ENCODE data around the gene RHOU.
"Not testable (repeated sequence)": the region's sequence is repeated elsewhere in the genome, so short reads cannot be mapped to it uniquely, and the experiment has no call there.

The RHOU gene

DNA sequence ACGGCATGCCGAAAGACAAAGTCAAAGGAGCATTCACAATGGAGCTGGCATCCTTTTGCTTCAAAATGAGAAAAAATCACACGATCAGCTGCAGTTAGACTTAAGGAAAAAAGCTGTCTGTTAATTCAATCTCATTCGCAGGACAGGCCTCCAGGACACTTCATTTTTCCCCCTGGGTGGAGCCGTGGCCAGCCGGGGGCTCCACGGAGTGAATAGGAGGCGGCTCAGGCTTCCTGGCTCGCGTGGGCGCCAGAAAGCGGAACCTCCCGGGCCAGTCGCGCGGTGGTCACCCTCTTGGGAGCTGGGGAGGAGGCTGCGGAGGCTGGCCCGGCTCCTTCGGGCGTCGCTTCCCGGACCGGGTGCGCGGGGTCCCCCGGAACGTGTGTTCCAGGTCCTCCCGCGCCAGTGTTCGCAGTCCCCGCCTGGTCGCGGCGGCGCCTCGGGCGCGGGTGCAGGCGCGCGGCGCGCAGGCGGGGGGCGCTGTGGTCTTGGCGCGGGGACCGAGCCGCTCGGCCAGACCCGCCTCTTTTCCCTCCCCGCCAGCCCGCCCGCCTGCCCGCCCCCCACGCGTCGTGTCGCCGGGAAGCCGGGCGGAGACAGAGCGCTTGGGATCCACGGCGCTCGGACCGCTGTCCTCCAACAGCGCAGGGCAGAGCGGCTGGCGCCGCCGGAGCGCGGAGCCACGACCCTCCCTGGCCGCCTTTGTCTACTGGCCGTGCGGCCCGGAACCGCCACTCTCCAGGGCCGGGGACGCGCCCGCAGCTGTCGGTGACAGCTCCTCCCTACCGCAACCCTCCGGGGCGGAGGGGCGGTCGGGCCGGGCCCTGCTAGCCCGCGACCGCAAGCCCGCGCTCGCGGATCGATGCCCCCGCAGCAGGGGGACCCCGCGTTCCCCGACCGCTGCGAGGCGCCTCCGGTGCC lies at the start of gene RHOU:
RHOU (plus strand) TSS at position 599 of the 921 bp plus-strand sequence; CDS start at position 863, 264 bp downstream.
- DNase-seq (ENCODE audit: low spot score) = peak; percentile 84

DNA sequence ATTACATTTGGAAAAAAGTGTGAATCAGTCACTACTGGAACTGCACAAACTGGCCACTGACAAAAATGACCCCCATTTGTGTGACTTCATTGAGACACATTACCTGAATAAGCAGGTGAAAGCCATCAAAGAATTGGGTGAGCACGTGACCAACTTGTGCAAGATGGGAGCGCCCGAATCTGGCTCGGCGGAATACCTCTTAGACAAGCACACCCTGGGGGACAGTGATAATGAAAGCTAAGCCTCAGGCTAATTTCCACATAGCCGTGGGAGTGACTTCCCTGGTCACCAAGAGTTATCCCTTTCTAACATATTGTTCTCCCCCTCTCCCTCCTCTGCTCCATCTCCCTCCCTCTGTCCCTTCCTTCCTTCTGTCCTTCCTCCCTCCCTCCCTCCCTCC lies 47.7 kb upstream of the RHOU start:
- no peak for DNase-seq (ENCODE audit: low spot score)

DNA sequence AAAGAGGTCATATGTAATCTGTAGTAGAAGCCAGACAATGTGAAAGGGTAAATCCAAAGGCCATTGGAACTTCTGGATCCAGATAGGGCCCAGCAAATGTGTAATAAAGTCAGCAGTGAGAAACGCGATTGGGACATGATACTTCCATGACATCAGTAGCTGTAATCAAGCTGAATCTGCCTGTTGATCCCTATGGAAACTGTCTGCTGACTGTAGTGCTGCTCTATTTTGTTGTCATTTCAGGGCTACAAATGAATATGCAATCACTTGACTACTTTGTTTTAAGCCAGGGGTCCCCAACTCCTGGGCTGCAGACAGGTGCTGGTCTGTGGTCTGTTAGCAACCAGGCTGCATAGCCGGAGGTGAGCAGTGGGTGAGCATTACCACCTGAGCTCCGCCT lies 46.0 kb upstream of the RHOU start:
- no peak for DNase-seq (ENCODE audit: low spot score)

DNA sequence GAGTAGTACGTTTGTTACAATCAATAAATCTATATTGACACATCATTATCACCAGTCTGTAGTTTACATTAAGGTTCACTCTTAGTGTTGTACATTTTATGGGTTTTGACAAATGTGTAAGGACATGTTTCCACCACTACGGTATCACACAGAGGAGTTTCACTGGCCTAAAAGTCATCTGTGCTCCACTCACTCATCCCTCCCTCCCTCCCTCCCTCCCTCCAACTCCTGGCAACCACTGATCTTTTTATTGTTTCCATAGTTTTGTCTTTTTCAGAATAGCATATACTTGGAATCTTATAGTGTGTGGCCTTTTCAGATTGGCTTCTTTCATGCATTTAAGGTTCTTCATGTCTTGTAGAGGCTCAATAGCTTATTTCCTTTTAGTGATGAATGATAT lies 44.1 kb upstream of the RHOU start:
- DNase-seq (ENCODE audit: low spot score) = no peak

DNA sequence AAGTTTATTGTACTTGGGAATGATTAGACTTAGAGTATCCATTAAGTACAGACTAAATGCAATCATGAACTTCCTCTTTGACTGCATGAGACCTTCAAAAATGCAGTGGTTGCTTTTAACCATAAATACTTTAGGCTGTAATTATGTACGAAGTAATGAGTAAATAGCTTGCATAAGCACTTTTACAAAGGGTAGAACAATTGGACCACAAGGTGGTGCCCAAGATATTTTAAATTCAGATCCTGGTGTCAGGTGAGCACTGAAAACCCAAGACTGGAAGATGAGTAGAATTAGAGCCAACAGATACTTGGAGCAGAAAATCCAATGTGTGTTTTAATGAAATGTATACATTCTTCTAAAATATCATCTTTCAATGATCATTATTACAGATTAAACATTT lies 43.4 kb upstream of the RHOU start:
- peak; percentile 39 for DNase-seq (ENCODE audit: low spot score)

DNA sequence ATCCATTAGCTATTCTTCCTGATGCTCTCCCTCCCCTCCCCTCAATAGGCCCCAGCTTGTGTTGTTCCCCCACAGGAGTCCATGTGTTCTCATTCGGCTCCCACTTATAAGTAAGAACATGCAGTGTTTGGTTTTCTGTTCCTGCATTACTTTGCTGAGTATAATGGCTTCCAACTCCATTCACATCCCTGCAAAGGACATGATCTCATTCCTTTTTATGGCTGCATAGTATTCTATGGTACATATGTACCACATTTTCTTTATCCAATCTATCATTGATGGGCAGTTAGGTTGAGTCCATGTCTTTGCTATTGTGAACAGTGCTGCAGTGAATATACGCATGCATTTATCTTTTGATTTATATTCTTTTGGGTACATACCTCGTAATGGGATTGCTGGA lies 40.8 kb upstream of the RHOU start:
- not testable (repeated sequence) for DNase-seq (ENCODE audit: low spot score)

DNA sequence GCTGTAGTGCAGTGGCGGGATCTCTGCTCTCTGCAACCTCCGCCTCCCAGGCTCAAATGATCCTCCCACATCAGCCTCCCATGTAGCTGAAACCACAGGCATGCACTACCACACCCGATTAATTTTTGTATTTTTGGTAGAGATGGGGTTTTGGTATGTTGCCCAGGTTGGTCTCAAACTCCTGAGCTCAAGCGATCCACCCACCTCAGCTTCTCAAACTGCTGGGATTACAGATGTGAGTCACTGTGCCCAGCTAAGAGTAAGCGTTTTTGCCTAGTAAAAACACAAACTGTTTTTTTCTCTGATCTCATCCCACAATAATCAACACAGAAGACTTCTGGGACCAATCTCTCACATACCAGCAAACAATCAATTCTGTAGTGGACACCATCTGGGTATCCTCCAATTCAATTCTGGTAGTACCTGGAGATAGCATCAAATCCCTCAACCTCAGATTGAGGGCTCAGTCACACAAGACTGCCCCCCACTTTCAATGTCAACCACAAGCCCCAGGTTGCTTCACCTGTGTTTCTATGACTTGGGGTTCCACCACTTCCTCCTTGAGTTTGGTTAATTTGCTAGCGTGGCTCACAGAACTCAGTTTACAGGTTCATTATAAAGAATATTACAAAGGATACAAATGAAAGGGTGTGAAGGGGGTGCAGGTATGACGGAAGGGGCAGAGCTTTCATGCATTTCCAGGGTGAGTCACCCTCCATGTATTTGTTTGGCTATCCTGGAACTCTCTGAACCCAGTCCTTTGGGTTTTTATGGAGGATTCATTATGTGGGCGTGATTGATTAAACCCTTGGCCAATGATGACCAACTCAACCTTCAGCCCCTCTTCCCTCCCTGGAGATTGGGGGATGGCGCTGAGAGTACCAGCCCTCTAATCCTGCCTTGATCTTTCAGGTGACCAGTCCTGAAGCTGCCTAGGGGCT lies 40.0 kb upstream of the RHOU start:
- DNase-seq (ENCODE audit: low spot score) = no peak

DNA sequence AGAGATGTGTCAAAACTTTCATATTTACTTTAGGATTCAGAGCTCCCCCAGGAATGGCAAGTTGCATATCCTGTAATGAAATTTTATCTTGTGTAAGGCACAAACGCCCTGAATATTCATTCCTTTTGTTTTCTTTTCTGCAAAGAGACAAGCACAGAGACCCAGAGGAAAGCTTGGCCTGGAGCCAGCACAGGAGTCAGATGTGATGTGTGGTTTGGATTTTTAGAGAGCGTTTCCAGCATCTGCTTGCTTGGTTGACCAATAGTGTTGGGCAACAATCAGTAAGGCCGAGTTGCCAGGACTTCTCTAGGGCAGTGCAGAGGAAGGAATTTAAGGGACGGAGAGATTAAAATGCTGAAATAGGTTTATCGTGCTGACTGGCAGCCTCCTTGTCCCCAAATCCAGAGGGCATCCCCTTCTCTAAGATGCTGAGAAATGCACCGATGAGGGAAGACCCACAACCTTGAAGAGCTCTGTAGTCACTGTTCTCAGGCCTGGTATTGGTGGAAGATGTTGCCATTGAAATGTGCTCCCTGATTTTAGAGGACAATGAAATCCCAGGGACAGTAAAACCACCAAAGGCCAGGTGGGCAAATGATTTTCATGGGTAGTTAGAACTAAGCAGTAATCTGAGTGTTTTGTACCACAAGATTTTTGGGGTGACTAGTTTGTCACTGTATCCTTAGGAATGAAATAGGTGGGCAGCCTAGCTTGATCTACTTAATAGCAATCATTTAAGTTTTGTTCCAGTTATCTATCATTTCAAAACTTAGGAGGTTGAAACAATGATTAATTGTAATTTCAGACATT lies 37.9 kb upstream of the RHOU start:
- no peak for DNase-seq (ENCODE audit: low spot score)

DNA sequence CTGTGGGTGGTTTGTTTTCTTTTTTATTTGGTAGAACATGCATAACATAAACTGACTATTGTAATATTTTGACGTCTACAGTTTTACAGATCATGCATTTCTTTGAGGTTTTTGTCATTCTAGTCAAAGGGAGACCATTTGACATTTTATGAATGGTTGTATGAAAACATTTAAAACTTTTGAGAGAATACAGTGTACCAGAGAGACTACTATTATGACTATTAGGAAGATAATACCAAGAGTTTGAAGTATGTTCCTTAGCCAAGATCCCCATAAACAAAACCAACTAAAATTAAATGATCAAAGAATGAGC lies 37.3 kb upstream of the RHOU start:
- DNase-seq (ENCODE audit: low spot score) = no peak

DNA sequence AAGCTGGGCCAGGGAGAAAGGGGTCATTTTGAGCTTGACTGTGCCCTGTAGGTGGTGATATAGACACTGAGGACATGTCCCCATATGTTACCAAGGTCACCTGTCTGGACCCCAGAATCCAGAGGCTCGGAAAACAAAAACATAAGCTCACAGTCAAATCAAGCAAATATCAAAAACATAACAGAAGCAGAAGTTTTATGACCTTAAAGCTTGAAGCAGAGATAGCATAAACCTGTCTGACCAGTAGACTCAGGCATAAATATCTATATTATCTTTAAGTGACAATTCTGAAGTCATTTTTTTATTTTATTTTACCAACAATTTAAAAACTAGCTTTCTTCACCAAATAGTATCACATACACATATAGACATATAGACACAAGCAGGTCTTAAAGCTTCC lies 32.8 kb upstream of the RHOU start:
- DNase-seq (ENCODE audit: low spot score) = no peak

DNA sequence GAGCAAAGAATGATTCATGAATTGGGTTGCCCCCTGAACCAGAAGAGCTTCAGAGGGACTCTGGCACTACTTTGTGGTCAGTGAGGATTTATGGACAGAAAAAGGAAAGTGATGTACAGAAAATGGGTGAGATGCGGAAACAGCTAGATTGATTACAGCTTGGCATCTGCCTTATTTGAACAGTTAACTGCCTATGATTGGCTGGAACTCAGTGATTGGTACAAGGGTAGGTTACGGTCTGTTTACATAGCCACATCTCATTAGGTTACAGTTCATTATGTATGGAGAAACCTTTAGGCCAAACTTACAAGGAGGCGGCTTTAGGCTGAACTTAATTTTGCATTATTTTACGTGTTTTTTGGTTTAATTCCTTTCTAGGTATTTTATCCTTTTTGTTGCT lies 29.0 kb upstream of the RHOU start:
- no peak for DNase-seq (ENCODE audit: low spot score)

DNA sequence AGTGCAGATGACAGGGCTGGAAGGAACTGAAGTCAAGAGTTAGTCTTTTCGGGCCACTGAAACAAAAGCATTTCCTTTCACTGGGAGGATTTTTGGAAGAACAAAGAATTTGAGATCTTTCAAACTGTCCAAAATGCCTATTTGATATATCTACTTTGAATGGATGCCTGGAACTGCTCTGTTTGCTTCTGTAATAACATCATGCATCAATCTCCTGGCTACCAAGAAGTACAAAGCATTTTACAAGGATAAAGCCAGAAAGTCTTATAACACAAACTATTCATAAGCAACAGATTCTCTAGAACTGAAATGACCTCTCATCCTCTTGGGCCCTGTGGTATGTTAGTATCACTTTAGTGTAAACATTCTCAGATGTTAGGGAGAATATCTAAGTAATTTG lies 18.2 kb upstream of the RHOU start:
- DNase-seq (ENCODE audit: low spot score) = no peak

DNA sequence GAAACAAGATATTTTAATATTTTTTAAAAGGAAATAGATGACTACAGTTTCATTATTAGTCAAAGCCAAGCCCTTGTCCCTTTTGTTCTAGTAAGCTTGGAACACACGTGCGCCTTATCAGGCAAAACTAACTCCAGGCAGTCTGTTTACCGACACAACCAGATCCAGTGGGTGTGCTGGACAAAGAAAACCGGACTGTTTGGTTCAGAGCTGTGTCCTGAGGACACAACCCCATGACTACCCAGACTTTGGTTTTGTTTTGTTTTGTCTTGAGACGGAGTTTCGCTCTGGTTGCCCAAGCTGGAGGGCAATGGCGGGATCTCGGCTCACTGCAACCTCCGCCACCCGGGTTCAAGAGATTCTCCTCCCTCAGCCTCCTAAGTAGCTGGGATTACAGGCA lies 13.9 kb upstream of the RHOU start:
- DNase-seq (ENCODE audit: low spot score) = no peak

DNA sequence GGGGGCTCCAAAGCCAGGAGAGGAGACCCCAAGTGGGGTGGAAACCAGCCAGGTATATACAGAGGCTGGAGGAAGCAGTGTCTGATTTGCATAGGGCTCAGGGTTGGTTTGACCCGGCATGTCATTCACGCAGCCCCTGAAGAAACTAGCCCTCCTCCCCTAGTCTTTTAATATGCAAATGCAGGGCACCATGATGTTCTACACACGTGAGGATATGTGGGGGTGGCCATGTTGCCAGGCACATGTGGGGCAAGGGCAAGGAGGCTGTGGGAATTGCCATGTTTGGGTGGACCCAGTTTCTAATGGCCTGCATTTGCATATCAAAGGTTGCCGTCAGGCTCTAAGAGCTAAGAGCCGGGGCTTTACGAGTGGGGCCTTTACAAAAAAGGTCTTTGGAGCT lies 12.0 kb upstream of the RHOU start:
- peak; percentile 45 for DNase-seq (ENCODE audit: low spot score)

DNA sequence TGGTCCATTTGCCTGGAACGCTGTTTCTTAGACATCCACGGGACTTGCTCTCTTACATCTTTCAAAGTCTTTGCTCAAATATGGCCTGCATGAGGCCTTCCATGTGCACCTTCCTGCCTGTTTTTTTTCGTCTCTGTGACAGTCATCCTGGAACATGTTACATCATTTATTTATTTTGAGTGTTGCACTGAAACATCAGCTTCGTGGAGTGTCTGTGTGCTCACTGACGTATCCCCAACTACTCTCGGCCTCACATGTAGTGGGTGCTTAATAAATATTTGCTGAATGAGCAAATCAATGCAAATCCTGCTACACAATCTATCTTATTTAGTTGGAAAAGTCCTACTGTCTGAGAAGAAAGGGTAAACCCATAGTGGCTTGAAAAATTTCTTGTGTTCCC lies 11.4 kb upstream of the RHOU start:
- DNase-seq (ENCODE audit: low spot score) = no peak

DNA sequence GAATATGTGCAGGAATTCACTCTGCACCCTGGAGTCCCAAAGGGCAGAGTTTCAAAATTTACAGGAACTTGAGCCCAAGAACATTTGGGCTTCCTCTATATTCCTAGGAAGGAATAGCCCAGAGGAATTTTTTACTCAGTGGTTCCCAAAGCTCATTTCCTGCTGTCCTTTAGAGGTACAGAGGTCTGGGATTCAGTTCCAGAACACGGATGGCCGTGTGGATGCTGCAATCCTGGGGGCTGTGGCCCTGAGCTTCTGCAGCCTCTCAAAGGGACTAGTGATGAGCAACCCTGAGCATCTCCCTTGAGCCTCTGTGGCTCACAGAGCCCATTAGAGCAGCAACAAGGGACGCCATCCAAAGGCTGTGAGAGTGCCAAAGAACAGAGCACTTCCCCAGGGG lies 10.1 kb upstream of the RHOU start:
- DNase-seq (ENCODE audit: low spot score) = no peak

DNA sequence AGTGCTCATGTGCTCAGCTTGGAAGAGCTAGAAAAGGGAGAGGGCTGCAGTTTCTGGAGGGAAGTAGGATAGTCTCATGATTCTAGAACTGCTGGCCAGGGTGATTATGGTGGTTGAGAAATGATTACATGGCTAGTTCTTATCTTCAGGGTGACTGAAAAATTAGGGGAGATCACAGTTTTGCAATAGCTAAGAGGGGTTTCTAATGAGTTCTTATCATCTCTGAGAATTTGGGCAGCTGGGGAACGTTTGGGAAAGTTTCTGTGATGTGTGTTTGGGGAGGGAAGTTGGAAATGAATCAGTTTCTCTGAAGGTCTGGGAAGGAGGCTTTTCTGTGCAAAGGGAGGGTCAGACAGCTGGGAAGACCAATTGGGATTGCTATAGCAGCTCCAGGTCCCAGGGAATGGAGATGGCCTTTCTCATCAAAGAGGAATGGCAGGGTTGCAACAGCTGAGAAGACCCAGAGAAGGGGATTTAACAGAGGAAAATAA lies 7.6 kb upstream of the RHOU start:
- DNase-seq (ENCODE audit: low spot score) = no peak

DNA sequence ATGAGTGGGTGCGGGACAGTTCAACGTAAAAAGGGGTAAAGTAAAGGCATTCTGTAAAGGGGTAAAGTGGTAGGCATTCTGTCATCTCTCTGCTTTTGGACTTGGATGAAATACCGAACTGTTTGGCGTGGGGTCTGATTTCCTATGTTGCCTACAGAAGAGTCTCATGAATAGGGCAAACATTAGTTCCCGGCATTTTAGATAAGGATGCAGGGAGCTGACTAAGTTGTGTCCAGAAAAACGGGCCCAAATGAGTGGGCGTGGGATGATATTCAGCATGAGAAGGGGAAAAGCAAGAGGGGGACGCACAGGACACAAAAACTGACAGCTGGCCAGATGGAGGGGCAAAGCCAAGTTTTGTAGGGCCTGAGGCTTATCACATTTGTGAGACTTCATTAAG lies 2.9 kb upstream of the RHOU start:
- no peak for DNase-seq (ENCODE audit: low spot score)

DNA sequence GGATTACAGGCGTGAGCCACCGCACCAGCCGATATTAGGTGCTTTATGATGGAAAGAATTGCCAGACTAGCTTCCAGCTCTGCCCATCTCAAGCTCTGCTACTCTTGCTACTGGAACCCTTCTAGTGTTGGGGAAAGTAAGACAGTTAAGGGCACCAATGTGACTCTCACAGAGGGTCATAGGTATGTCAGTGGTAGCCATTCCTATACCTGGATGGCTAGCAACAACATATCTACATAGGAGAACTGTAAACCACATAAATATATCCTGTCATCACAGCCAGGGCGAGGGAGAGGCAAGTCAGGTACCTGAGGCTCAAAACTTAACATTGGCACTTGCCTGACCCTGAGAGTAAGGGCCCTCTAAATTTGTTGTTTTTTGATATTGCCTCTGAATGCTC lies 1.7 kb upstream of the RHOU start:
- no peak for DNase-seq (ENCODE audit: low spot score)

DNA sequence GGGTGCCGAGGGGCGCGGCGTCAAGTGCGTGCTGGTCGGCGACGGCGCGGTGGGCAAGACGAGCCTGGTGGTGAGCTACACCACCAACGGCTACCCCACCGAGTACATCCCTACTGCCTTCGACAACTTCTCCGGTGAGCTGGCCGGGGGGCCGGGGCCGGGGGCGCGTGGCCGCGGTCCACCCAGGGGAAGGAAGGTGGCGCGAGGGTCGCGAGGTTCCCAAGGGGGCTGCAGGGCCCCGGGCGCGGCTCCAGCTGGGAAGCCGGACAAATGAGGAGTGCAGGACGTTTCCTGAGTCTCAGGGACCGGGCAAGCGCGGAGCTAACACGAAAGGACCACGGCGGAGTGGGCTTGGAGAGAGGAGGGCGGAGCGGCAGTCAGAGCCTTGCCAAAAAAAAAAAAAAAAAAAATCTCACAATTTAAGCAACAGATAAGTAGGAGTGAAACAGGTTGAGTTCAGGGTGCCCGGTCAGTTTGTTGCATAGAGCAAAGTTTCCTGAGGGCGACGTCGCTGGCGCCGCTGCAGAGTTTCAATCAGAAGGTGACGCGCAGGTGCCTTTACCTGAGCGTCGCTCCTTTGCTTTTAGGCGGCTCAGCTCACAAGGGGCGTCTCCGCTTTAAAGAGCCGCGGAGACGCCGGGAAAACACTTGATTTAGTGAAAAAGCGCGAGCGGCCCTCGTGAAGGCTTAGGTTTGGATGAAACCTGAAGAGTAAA lies 750 bp downstream of the RHOU start:
- peak; percentile 47 for DNase-seq (ENCODE audit: low spot score)

DNA sequence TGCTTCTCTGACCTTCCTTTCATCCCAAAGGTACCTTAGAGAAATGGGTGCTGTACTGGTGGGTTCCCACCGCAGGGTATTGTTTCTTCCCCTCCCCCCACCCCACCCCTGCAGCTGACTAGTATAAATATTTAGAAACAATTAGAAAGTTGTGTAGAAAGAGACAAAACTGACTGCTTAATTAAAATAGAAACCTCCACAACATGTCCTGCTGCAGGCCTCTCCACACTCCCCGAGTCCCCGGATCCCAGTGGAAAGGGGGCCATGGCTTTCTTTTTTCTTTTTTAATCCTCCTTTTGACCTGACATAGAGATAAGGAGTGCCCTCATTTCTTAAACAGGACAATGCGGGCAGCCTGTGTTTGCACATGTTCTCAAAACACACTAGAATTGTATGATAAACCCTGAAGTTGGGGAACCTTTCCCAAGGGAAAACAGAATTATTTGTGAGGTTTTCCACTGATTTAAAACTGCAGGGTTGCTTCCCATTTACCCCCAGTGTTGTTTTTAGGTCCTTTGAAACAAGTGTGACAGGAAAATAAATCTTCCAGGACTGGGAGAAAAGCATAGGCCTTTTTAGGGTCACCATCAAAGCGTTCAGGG lies 1.7 kb downstream of the RHOU start:
- DNase-seq (ENCODE audit: low spot score) = no peak
